Choroid plexus epithelial cell (primary cell): ENCODE results near the gene IL1RAP.

Source experiments
- DNase-seq: peaks from one replicate; pipeline ENCODE4 v3.0.0-alpha.2; 2010; ENCODE audit warnings: low read depth
- H3K4me3 ChIP-seq: 2 replicates; pipeline ENCODE4 v1.5.1; 2011; ENCODE audit warnings: low read depth, mild to moderate bottlenecking, control low read depth, low read length, moderate library complexity
- CTCF ChIP-seq: conservative IDR thresholded peaks from 2 replicates; pipeline ENCODE4 v1.5.1; 2011; ENCODE audit warnings: low read depth, mild to moderate bottlenecking, control low read depth, inconsistent platforms, low read length, moderate library complexity

The IL1RAP gene

DNA sequence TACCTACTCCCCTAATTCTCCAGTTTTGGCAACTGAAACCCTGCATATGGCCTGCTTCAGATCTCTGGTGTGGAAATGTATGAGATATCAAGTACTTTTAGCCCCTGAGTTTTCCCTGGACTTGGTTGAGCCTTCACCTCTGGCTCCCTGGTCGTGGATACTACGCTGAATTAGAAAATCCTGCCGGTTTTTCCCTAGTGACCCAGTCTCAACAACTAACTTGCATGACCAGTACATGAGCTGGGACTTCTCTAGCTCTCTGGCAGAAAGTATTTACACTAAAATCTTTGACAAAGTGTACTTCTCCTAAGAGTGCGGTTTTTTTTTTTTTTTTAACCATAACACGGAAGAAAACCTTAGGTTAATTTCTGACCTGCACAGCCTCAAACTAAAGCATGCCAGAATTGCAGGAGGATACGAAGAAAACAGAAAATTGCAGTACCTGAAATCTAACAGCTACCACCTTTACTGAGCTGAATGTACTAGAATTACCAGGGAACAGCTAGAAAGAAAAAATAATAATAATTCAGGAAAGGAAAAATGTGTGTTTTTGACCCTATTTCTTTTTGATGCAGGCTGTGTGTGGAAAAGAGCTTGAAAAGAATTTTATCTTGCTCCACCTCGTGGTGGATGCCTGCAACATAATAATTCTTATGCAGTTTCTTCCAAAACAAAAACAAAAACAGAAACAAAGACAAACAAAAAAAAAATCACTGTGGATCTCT lies 183.1 kb downstream of the IL1RAP start:
- peak; percentile 68 for DNase-seq
- TF ChIP-seq CTCF = peak; percentile 73
- no peak overlapping the region for H3K4me3 ChIP-seq

- no peak for TF ChIP-seq CTCF
- H3K4me3 ChIP-seq = no peak overlapping the region
- DNase-seq = no peak
These were observed 183.6 kb downstream of the IL1RAP start for GRCh38 chr3:190697502-190697830.

- no peak for TF ChIP-seq CTCF
- DNase-seq = peak; percentile 78
- no peak overlapping the region for H3K4me3 ChIP-seq
These were observed 184.0 kb downstream of the IL1RAP start for GRCh38 chr3:190697901-190698300.

DNA sequence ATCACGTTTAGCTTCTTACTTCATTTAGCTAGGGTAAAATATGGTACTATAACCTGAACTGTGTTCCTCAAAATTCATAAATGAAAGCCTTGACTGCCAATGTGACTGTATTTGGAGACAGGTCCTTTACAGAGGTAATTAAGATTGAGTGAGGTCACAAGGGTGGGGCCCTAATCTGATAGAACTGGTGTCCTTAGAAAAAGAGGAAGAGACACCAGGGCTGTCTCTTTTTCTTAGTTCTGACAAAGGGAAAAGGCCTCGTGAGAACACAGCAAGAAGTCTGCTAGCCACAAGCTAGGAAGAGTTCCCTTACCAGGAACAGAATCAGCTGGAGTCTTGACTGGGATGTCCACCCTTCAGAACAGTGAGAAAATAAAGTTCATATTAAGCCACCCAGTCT lies 185.9 kb downstream of the IL1RAP start:
- DNase-seq = no peak
- no peak for TF ChIP-seq CTCF
- H3K4me3 ChIP-seq = no peak overlapping the region

DNA sequence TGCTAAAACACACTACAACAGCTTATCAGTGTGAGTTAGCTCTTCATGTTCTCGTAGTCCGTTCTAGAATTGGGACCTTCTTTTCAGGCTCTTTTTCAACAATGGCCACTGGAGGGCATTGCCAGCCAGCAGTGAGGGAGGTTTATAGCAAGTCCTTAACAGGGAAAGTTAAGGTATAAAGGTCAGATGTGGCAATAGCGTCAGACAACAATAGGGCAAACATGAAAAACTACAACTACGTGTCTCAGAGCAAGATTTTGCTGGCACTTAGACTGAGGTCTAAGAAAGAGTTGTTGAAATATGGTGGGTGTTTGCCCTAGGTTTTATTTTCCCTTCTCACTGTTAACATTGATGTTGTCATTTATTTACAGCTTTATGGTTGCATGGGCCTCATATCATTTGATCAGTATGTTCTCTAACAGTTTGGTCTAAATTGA lies 187.2 kb downstream of the IL1RAP start:
- TF ChIP-seq CTCF = peak; percentile 78
- peak; percentile 62 for DNase-seq
- no peak overlapping the region for H3K4me3 ChIP-seq

DNA sequence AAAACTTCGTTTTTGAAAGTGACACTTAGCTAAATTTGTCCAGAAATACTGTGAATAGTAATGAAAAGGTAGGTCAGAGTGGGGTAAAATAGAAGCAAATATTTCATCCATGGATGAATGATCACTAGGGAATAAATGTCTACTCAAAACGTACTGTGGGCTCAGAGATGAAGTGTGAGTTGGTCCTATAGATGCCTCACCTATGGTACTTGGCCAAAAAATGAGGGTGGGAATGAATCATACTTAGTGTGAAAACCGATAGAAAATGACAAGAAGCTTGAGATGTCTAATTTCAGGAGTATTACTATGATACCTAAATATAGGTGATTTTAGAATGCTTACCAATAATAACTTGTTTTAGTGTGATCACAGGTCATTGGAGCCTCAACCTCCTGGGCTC lies 192.7 kb downstream of the IL1RAP start:
- no peak overlapping the region for H3K4me3 ChIP-seq
- TF ChIP-seq CTCF = no peak
- no peak for DNase-seq
